ENCODE results near the gene SCFD2. TPM values are rescaled to one million over a fixed set of nuclear protein-coding genes. Genes with fewer than 3 reads are reported as not detected.
"Not testable (repeated sequence)": the region's sequence is repeated elsewhere in the genome, so short reads cannot be mapped to it uniquely, and the experiment has no call there.

SCFD2 gene
- total RNA-seq, 1 experiment from 2014 or later: 7.4 TPM

GRCh38 chr4:53057679-53058078 is 308.2 kb downstream of the SCFD2 start:
- in situ Hi-C loops (cut with HindIII; ENCODE audit: low pct_unique_long_range_greater_than_20kb, low sequenced_read_pairs) (no loop called here), intact Hi-C loops (cut with micrococcal nuclease; ENCODE audit: unreplicated experiment) (no loop called here)
- H3K9me3 ChIP-seq (ENCODE audit: control insufficient read depth, insufficient read depth, low read depth, low read length): no peaks in the 10 kb centered on the region
- CTCF ChIA-PET: no interaction called here
- ATAC-seq (no peak), DNase-seq (ENCODE audit: low read depth, low spot score) (no peak)
- no peaks in the 10 kb centered on the region for H3K36me3 ChIP-seq (ENCODE audit: control insufficient read depth, insufficient read depth, low read length)
- no peak overlapping the region for H3K4me3 ChIP-seq (ENCODE audit: low read depth in 2 of 2, low read length in 2 of 2)
- POLR2A ChIA-PET: no interaction called here
- H3K27me3 ChIP-seq (ENCODE audit: control insufficient read depth, insufficient read depth, low read length): no peaks in the 10 kb centered on the region
- H3K27ac ChIP-seq (ENCODE audit: low read length): no peak overlapping the region
- TF ChIP-seq REST (IDR thresholded peaks at IDR 0.05; ENCODE audit: insufficient read depth in 1 of 2, low read depth in 2 of 2, low read length in 1 of 2): no peak
- TF ChIP-seq TCF7L2 (IDR thresholded peaks at IDR 0.05; ENCODE audit: low read depth, low read length): no peak
- H3K4me1 ChIP-seq (ENCODE audit: control insufficient read depth, insufficient read depth, low read length): no peaks in the 10 kb centered on the region
- BruUV-seq (replicated peaks): no TSS peak

GRCh38 chr4:53057108-53057507 is 308.8 kb downstream of the SCFD2 start:
- intact Hi-C loops (cut with micrococcal nuclease; ENCODE audit: unreplicated experiment); H3K36me3 ChIP-seq (ENCODE audit: control insufficient read depth, insufficient read depth, low read length); H3K4me3 ChIP-seq (ENCODE audit: low read depth in 2 of 2, low read length in 2 of 2); H3K27me3 ChIP-seq (ENCODE audit: control insufficient read depth, insufficient read depth, low read length); in situ Hi-C loops (cut with HindIII; ENCODE audit: low pct_unique_long_range_greater_than_20kb, low sequenced_read_pairs); ATAC-seq; H3K9me3 ChIP-seq (ENCODE audit: control insufficient read depth, insufficient read depth, low read depth, low read length); BruUV-seq (replicated peaks); DNase-seq (ENCODE audit: low read depth, low spot score); CTCF ChIA-PET; H3K4me1 ChIP-seq (ENCODE audit: control insufficient read depth, insufficient read depth, low read length); POLR2A ChIA-PET; H3K27ac ChIP-seq (ENCODE audit: low read length): not testable (repeated sequence)

GRCh38 chr4:53055716-53056403 is 310.0 kb downstream of the SCFD2 start:
- no peak for TF ChIP-seq SIN3A (IDR thresholded peaks at IDR 0.05; ENCODE audit: borderline replicate concordance, insufficient read depth, low read depth, low read length)
- TF ChIP-seq CTCF (IDR thresholded peaks at IDR 0.05): no peak
- no peak for TF ChIP-seq REST (IDR thresholded peaks at IDR 0.05; ENCODE audit: insufficient read depth in 1 of 2, low read depth in 2 of 2, low read length in 1 of 2)
- TF ChIP-seq POLR2AphosphoS5 (IDR thresholded peaks at IDR 0.05; ENCODE audit: low read depth, low read length): no peak
- TF ChIP-seq TCF7L2 (IDR thresholded peaks at IDR 0.05; ENCODE audit: low read depth, low read length): no peak

More at GRCh38 chr4:53055716-53056403, 310.0 kb downstream of the SCFD2 start:
- no TSS peak for BruUV-seq (replicated peaks)
- in situ Hi-C loops (cut with HindIII; ENCODE audit: low pct_unique_long_range_greater_than_20kb, low sequenced_read_pairs) (no loop called here), intact Hi-C loops (cut with micrococcal nuclease; ENCODE audit: unreplicated experiment) (no loop called here)
- no peaks in the 10 kb centered on the region for H3K4me1 ChIP-seq (ENCODE audit: control insufficient read depth, insufficient read depth, low read length)
- DNase-seq (ENCODE audit: low read depth, low spot score): no peak
- H3K9me3 ChIP-seq (ENCODE audit: control insufficient read depth, insufficient read depth, low read depth, low read length): no peaks in the 10 kb centered on the region
- ATAC-seq: no peak
- no peaks in the 10 kb centered on the region for H3K27me3 ChIP-seq (ENCODE audit: control insufficient read depth, insufficient read depth, low read length)
- no peaks in the 10 kb centered on the region for H3K36me3 ChIP-seq (ENCODE audit: control insufficient read depth, insufficient read depth, low read length)
- POLR2A ChIA-PET: no interaction called here
- H3K4me3 ChIP-seq (ENCODE audit: low read depth in 2 of 2, low read length in 2 of 2): no peak overlapping the region
- no peak overlapping the region for H3K27ac ChIP-seq (ENCODE audit: low read length)
- CTCF ChIA-PET: interaction anchor here (0.6 kb wide), 1 partner anchor 39 kb away, joined by 3 read pairs; no protein-coding TSS in a partner anchor
